HCEC 1CT (cell line): ENCODE results near the gene ZNF879.

Source experiments
- DNase-seq: peaks from one replicate; pipeline ENCODE4 v3.0.0-alpha.2; 2017

Gene ZNF879

DNA sequence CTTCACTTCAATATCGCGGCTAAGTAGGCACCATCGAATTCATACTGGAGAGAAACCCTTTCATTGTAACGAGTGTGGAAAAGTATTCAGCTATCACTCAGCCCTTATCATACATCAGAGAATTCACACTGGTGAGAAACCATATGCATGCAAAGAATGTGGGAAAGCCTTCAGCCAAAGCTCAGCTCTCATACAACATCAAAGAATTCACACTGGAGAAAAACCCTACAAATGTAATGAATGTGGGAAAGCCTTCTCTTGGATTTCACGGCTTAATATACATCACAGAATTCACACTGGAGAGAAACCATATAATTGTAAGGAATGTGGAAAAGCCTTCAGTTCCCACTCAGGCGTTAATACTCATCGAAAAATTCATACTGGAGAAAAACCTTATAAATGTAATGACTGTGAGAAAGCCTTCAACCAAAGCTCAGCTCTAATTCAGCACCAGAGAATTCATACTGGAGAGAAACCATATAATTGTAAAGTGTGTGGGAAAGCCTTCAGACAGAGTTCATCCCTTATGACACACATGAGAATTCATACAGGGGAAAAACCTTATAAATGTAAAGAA, 9.5 kb downstream of the ZNF879 start:
- DNase-seq = no peak

DNA sequence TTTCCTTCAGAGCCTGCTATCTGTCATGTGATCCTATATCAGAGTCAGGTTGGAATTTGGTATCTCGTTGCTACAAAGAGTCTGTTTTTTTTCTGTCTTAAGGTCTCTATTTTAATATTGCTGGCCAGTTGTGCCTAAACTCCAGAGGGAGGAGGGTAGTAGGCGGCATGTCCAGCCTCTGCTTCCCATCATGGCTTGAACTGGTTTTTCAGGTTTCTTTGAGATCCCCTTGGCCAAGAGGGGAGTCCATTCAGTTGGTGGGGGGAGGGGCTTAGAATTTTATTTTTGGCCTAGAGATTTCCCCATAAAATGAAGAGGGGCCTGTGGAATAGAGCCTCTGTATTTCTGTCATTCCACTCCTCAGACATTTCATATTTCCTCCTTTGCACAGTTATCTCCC, 21.2 kb downstream of the ZNF879 start:
- no peak for DNase-seq

DNA sequence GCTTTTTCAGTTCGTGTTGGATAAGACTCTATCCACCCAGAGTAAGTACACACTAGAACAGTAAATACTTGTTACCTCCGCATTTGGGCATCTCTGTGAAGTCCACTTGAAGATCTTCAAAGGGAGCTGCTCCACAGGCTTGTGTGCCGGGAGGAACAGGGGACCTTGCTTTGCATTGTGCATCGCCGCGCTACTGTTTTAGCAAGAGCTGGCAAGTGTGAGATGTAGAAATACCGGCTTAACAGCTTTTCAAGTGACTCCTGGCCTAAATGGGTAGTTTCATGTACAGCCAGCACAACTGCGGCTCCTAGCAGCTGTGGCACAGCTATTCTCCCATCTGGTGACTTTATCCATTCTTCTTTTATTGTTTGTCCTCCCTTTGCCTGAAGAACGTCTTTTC, 28.2 kb downstream of the ZNF879 start:
- DNase-seq = no peak

DNA sequence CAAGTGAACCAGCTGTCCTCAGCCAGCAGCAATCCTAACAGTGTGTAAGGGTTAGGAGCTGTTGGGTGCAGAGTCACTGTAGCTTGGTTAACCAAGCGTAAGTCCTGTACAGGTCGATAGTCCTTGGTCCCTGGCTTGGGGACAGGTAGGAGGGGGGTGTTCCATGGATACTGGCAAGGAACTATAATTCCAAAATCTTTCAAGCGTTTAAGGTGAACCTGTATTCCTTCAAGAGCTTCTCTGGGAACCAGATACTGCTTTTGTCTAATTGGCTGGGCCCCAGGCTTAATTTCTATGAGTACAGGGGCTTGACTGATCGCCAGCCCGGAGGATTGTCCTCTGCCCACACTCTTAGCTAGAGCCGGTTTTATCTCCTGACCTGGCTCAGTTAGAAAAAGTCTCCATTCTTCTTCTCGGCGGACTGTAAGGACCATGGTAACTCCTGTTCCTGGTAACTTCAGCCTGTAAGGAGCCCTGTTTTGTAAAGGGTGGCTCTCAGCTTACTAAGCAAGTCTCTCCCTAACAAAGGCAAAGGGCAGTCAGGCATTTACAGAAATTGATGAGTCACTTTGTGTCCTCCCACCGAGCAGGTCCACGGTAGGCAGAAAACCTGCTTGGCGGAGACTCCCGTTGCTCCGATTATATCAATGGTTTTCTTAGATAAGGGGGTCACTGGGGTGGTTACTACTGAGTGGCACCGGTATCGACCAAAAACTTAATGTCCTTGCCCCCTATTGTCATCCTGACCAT, 30.6 kb downstream of the ZNF879 start:
- DNase-seq = no peak

DNA sequence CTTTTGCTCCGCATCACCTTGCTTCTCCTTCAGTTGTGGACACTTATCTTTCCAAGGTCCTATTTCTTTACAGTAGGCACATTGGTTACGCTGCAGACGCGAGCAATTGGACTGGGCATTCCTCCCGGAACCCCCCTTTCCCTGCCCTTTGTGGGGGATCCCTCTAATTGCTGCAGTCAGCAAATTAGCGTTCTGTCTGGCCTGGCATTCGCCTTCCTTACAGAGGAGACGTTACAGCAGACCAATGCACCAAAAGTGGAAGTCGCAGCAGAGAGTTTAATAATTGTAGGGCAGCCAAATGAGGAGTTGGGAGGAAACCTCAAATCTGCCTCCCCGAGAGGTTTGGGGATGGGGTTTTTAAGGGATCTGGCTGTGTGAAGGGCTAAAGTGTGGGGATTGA, 31.3 kb downstream of the ZNF879 start:
- no peak for DNase-seq

DNA sequence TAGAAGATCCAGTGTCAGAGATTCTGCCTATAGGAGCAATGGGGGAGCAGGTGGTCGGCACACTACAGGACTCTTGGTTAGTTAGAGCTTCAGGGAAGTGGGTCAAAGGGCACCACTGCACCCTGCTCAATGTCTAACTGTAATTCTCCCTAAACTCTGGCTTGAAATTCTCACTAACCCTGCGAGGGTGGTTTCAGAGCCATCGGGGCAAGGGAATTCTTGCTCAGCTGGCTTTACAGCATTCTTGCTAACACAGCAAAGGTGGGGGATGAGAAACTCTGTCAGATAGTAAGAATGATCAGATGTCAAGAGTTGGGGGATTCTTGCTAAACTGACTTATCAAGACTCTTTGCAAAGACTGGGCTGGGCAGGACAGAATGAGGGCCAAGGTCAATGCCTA, 31.8 kb downstream of the ZNF879 start:
- no peak for DNase-seq

DNA sequence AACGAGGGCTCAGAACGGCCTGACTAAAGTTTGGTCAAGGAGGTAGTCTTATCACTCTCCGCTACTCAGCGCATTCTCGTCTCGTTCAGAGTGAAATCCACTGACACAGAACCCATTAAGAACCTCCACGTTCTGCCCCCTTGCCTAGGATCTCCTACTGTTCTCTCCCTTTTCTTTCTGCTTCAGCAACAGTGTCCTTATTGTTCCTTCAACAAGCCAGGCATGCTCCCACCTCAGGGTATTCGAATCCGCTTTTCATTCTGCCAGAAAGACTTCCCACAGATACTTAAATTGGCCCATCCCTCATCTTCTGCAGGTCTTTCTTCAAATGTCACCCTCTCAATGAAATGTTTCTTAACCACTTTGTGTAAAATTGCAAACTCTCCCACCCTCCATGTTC, 32.2 kb downstream of the ZNF879 start:
- no peak for DNase-seq

DNA sequence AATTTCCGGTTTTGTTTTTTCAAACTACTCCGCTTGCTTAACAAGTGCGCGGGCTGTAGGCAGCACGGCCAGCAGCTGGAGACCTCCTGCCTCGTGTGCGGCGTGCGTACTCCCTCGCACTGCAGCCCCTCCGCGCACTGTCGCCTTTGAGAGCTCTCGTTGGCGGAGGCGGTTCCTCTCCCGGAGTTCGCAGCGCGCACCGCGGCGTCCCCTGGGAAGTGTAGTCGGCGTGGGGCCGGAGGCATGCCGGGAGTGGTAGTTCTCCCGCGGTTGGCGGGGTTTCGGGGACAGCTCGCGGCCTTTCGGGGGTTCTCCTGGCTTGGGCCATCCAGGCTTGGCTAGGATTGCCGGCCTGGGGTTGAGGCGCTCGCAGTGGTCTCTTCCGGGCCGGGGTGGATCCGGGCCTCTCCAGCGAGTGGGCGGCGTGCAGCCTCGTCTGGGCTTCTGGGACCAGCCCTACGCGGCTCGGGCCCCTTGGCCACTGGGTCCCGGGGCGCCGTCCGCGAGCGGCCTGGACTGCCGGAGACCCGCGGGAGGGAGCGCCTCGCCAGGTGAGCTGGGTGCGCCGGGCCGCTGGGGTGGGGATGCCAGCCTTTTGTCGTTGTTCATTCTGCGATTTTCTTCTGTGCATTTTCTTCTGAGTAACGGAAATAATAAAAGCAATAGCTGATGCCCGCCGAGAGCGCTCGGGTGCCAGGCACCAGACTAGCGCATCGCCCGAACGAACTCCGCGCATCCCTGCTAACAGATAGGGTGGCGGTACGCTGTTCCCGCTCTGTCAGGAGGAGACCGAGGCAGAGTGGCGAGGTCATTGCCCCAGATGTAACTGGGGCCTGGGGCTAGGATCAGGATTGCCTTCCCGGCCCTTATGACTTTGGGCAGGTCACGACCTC, 36.8 kb downstream of the ZNF879 start, which contains the start of gene ZNF354C:
Gene ZNF354C (plus strand): TSS at position 258 of the 893 bp plus-strand sequence. CDS start 1,696 bp downstream, outside the sequence.
- DNase-seq = peak; percentile 90

DNA sequence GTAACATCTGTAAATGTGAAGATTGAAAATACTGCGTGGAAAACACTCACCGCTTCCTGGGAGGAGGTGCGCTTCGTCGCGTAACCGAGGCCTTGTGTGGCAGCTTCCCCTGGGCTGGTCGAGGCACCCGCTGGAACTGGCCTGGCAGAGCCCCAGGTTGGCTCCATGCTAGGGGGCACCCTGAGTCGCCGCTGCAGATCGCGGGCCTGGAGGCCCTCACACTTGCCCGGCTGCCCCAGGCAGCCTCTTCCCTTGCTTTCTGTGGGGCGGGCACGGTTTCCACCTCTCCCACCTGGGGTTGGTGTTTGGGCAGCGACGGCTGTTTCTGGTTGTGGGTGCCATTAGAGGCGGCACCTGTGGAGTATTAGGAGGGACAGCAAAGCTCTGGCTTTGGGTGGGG, 37.4 kb downstream of the ZNF879 start:
- DNase-seq = no peak

DNA sequence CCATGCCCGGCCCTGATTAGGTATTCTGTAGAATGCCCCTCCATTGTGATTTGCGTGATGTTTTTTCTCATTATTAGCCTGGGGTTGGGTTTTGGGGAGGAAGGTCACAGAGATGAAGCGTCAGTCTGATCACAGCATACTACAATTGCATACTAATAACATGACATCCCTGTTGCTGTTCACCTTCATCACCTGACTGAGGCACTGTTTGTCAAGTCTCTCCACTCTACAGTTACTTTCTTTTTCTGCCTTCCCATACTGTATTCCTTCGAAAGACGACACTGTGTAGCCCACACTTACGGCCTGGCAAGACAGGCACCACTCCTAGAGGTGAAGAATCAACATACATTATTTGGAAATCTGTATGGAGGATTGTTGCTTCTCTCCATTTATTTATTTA, 42.1 kb downstream of the ZNF879 start:
- DNase-seq = no peak

DNA sequence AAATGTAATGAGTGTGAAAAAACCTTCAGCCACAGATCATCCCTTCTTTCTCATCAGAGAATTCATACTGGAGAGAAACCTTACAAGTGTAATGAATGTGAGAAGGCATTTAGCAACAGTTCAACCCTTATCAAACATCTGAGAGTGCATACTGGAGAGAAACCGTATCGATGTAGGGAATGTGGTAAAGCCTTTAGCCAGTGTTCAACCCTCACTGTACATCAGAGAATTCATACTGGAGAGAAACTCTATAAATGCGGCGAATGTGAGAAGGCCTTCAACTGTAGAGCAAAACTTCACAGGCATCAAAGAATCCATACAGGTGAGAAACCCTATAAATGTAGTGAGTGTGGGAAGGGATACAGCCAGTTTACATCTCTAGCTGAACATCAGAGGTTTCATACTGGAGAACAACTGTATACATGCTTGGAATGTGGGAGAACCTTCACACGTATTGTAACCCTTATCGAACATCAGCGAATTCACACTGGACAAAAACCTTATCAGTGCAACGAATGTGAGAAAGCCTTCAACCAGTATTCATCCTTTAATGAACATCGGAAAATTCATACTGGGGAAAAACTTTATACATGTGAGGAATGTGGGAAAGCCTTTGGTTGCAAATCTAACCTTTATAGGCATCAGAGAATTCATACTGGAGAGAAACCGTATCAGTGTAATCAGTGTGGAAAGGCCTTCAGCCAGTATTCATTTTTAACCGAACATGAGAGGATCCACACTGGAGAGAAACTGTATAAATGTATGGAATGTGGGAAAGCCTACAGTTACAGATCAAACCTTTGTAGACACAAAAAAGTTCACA, 55.8 kb downstream of the ZNF879 start:
- DNase-seq = no peak

DNA sequence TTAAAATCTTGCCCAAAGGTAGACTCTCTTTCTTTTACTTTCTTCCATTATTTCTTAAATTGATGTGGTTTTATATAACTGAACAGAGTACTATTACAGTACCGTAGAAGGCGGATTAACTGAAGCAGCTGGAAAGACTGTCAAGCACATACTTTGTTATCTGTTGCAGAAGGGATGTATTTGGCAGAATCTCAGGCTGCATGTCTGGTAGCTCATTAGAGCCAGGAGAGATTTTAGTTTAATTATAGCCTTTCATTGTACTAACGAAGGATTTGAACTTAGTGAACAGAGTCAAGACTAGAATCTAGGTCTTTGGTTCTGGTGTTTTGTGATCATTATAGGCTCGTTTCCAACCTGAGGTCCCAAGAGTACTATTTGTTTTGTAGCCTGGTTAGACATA, 57.1 kb downstream of the ZNF879 start:
- no peak for DNase-seq
